HL-60 (cell line): ENCODE data around the gene YTHDF2.

Experiments used
- DNase-seq, 2 experiments: peaks; one replicate each; pipeline ENCODE4 v3.0.0-alpha.2; 2010 to 2020; ENCODE audit warnings: low read depth in 1 of 2, low spot score in 1 of 2
- H3K27ac ChIP-seq: fragments of 250-450 bp; sonication (Bioruptor Pico); replicated peaks from 2 replicates; pipeline ENCODE4 v1.5.1; 2020; ENCODE audit warnings: mild to moderate bottlenecking, moderate library complexity
- H3K27me3 ChIP-seq: fragments of 250-450 bp; sonication (Bioruptor Pico); 2 replicates; pipeline ENCODE4 v1.5.1; 2021; ENCODE audit warnings: mild to moderate bottlenecking, moderate library complexity; ENCODE audit not compliant: insufficient read depth, poor library complexity, severe bottlenecking
- H3K4me3 ChIP-seq: replicated peaks from 2 replicates; pipeline ENCODE4 v1.5.1; 2011; ENCODE audit warnings: mild to moderate bottlenecking, control low read depth, low read length; ENCODE audit not compliant: insufficient read depth
- CTCF ChIP-seq: IDR thresholded peaks from one replicate; pipeline ENCODE4 v1.5.1; 2011; ENCODE audit warnings: low read length, control low read depth, inconsistent platforms; ENCODE audit not compliant: insufficient read depth
- GABPA ChIP-seq: IDR thresholded peaks from 2 replicates; pipeline ENCODE4 v1.6.1; 2012; ENCODE audit warnings: low read depth
- POLR2AphosphoS5 ChIP-seq: IDR thresholded peaks from 2 replicates; pipeline ENCODE4 v1.6.1; 2012; ENCODE audit warnings: low read depth
- SPI1 ChIP-seq: IDR thresholded peaks from 2 replicates; pipeline ENCODE4 v1.6.1; 2012; ENCODE audit warnings: low read depth, mild to moderate bottlenecking, borderline replicate concordance
- TF ChIP-seq, protein P1 (sequence below): IDR thresholded peaks from 2 replicates; pipeline ENCODE4 v1.6.1; 2012; ENCODE audit warnings: low read depth; ENCODE audit not compliant: insufficient replicate concordance

Gene YTHDF2

GRCh38 chr1:28801461-28801860, 64.7 kb downstream of the YTHDF2 start:
- no peak overlapping the region for H3K4me3 ChIP-seq
- TF ChIP-seq SPI1 (no peak), POLR2AphosphoS5 (no peak), CTCF (no peak), GABPA (no peak)
- TF ChIP-seq, protein P1, sequence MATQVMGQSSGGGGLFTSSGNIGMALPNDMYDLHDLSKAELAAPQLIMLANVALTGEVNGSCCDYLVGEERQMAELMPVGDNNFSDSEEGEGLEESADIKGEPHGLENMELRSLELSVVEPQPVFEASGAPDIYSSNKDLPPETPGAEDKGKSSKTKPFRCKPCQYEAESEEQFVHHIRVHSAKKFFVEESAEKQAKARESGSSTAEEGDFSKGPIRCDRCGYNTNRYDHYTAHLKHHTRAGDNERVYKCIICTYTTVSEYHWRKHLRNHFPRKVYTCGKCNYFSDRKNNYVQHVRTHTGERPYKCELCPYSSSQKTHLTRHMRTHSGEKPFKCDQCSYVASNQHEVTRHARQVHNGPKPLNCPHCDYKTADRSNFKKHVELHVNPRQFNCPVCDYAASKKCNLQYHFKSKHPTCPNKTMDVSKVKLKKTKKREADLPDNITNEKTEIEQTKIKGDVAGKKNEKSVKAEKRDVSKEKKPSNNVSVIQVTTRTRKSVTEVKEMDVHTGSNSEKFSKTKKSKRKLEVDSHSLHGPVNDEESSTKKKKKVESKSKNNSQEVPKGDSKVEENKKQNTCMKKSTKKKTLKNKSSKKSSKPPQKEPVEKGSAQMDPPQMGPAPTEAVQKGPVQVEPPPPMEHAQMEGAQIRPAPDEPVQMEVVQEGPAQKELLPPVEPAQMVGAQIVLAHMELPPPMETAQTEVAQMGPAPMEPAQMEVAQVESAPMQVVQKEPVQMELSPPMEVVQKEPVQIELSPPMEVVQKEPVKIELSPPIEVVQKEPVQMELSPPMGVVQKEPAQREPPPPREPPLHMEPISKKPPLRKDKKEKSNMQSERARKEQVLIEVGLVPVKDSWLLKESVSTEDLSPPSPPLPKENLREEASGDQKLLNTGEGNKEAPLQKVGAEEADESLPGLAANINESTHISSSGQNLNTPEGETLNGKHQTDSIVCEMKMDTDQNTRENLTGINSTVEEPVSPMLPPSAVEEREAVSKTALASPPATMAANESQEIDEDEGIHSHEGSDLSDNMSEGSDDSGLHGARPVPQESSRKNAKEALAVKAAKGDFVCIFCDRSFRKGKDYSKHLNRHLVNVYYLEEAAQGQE = no peak
- H3K27me3 ChIP-seq = peaks cover 2% of the 10 kb centered on the region
- no peak overlapping the region for H3K27ac ChIP-seq
- no peak for DNase-seq

- no peak for TF ChIP-seq SPI1
- TF ChIP-seq, protein P1 = no peak
- no peak for TF ChIP-seq CTCF
- no peak for TF ChIP-seq GABPA
- no peak for TF ChIP-seq POLR2AphosphoS5
- DNase-seq = no peak
- Histone ChIP-seq H3K4me3 (no peak overlapping the region), H3K27me3 (peaks cover 2% of the 10 kb centered on the region), H3K27ac (no peak overlapping the region)
Observed at GRCh38 chr1:28803051-28803450, 66.3 kb downstream of the YTHDF2 start.

GRCh38 chr1:28803662-28804061, 66.9 kb downstream of the YTHDF2 start:
- Histone ChIP-seq H3K27ac (no peak overlapping the region), H3K27me3 (peaks cover 2% of the 10 kb centered on the region), H3K4me3 (no peak overlapping the region)
- no peak for TF ChIP-seq GABPA
- no peak for DNase-seq

- Histone ChIP-seq H3K27ac (no peak overlapping the region), H3K27me3 (no peaks in the 10 kb centered on the region), H3K4me3 (no peak overlapping the region)
- TF ChIP-seq SPI1 = no peak
- TF ChIP-seq, protein P1 = no peak
- TF ChIP-seq CTCF = no peak
- TF ChIP-seq POLR2AphosphoS5 = no peak
- TF ChIP-seq GABPA = no peak
- DNase-seq = no peak
Observed at GRCh38 chr1:28804071-28804470, 67.3 kb downstream of the YTHDF2 start.
